LNCaP clone FGC (cell line): Measurements from ENCODE around the gene YTHDF2.

ENCODE experiments used
- DNase-seq: peaks from one replicate; pipeline ENCODE4 v3.0.0-alpha.2; 2011; ENCODE audit warnings: low read depth
- H3K4me3 ChIP-seq: 2 replicates; pipeline ENCODE4 v1.5.1; 2011; ENCODE audit warnings: mild to moderate bottlenecking, low read depth, low read length, control low read depth
- CTCF ChIP-seq: IDR thresholded peaks from 2 replicates; pipeline ENCODE4 v1.5.1; 2012; ENCODE audit warnings: mild to moderate bottlenecking; ENCODE audit not compliant: control insufficient read depth, insufficient read depth; ENCODE audit errors: extremely low read depth

YTHDF2 gene

GRCh38 chr1:28778021-28778420, 41.3 kb downstream of the YTHDF2 start:
- H3K4me3 ChIP-seq, result no peak overlapping the region
- no peak for TF ChIP-seq CTCF
- DNase-seq, result no peak

- DNase-seq, result no peak
- TF ChIP-seq CTCF, result no peak
- H3K4me3 ChIP-seq, result no peak overlapping the region
These were observed 43.1 kb downstream of the YTHDF2 start for GRCh38 chr1:28779751-28780408.

DNA sequence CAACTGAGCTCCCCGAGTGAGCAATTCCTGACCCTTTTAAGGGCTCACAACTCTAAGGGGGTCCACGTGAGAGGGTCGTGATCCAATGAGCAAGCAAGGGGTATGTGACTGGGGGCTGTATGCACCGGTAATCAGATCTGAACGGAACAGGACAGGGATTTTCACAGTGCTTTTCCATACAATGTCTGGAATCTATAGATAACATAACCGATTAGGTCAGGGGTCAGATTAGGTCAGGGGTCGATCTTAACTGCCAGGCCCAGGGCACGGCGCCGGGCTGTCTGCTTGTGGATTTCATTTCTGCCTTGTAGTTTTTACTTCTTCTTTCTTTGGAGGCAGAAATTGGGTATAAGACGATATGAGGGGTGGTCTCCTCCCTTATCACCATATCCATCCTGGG, 44.6 kb downstream of the YTHDF2 start:
- no peak for TF ChIP-seq CTCF
- H3K4me3 ChIP-seq, result no peak overlapping the region
- no peak for DNase-seq

GRCh38 chr1:28782011-28782410, 45.3 kb downstream of the YTHDF2 start:
- no peak for TF ChIP-seq CTCF
- no peak for DNase-seq
- H3K4me3 ChIP-seq, result no peak overlapping the region

DNA sequence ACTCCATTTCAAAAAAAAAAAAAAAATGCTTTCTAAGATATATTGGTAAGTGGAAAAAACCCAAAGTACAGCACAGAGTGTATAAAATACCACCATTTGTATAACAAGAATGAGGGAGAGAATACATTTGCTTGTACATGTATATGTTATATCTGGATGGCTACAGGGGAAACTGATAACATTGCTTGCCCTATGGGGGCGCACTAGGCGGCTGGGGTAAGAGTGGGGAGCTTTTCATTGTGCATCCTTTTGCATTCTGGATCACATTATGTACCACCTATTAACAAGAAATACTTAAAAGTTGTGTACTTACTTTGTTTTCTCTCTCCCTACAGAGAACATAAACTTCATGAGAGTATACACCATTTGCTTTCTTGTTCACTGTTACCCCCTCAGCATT, 46.6 kb downstream of the YTHDF2 start:
- TF ChIP-seq CTCF, result no peak
- DNase-seq, result no peak
- H3K4me3 ChIP-seq, result no peak overlapping the region

- no peak overlapping the region for H3K4me3 ChIP-seq
- no peak for TF ChIP-seq CTCF
- no peak for DNase-seq
These were observed 52.7 kb downstream of the YTHDF2 start for GRCh38 chr1:28789412-28789811.

GRCh38 chr1:28789816-28790215, 53.1 kb downstream of the YTHDF2 start:
- DNase-seq, result no peak
- no peak for TF ChIP-seq CTCF
- H3K4me3 ChIP-seq, result no peak overlapping the region
